CD4-positive, alpha-beta T cell treated with Interferon alpha-2 for 1 hour (primary cell): ENCODE measurements around the gene EID2.

ENCODE experiments used
- DNase-seq, 2 donors: peaks; one replicate each; pipeline ENCODE4 v3.0.0-alpha.2; 2020 to 2022

The EID2 gene

GRCh38 chr19:39500543-39500942 is 39.4 kb downstream of the EID2 start:
- DNase-seq = no peak

- DNase-seq = no peak
These were observed 40.0 kb downstream of the EID2 start for GRCh38 chr19:39499932-39500331.

DNA sequence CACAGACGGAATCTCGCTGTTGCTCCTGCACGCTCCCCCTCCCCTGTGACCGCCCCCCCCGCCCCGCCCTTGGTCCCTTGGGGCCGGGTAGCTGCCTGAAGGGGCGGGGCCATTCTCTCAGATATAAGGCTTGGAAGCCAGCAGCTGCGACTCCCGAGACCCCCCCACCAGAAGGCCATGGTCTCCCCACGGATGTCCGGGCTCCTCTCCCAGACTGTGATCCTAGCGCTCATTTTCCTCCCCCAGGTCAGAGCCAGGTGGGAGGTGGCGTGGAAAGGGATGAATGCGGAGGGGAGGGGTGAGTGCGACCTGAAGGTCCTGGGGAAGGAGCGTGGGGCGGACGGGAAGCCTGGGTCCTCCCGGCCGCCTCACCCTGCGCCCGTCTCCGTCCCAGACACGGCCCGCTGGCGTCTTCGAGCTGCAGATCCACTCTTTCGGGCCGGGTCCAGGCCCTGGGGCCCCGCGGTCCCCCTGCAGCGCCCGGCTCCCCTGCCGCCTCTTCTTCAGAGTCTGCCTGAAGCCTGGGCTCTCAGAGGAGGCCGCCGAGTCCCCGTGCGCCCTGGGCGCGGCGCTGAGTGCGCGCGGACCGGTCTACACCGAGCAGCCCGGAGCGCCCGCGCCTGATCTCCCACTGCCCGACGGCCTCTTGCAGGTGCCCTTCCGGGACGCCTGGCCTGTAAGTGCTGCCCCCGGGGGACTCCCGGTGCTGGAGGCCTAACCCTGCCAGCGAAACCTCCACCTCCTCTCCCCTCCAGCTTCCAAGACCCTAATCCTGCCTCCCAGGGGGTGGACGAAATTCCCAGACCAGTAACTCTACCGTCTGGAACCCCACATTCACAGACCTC is 40.9 kb downstream of the EID2 start, which contains the start of gene DLL3:
DLL3 (plus strand) TSS at position 150 of the 845 bp plus-strand sequence; CDS start at position 178, 28 bp downstream.
- DNase-seq = peak in 1 of 2 donors; percentile 7

GRCh38 chr19:39497996-39498797 is 41.8 kb downstream of the EID2 start:
- DNase-seq = peak in 1 of 2 donors; percentile 9

GRCh38 chr19:39497701-39497995 is 42.3 kb downstream of the EID2 start:
- DNase-seq = no peak

DNA sequence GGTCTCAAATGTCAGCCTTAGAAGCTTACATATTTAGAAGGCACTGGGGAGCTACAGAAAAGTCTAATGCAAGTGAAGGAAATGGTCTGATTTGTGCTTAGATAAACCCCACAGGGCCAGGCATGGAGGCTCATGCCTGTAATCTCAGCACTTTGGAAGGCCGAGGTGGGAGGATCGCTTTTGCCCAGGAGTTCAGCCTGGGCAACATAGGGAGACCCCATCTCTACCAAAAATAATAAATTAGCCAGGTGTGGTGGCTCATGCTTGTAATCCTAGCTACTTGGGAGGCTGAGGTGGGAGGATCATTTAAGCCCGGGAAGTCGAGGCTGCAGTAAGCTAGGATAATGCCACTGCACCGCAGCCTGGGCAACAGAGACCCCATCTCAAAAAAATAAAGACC is 43.9 kb downstream of the EID2 start:
- DNase-seq = no peak

GRCh38 chr19:39494661-39495060 is 45.3 kb downstream of the EID2 start:
- no peak for DNase-seq

DNA sequence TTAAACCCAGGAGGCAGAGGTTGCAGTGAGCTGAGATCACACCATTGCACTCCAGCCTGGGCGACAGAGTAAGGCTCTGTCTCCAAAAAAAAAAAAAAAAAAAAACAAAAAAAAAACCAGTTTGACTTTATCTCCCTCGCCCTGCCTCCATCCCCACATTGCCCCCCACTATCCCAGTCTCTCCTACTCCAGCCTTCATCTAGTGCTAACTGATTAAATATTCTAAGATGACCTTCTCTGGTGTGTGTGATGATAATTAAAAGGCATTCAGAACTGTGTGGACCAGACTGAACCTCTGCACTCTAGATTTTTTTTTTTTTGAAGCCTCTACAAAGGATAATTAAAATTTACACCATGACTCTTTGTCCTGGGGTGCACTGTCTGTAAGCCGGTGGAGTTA is 47.2 kb downstream of the EID2 start:
- no peak for DNase-seq

GRCh38 chr19:39492225-39492624 is 47.7 kb downstream of the EID2 start:
- DNase-seq = no peak

DNA sequence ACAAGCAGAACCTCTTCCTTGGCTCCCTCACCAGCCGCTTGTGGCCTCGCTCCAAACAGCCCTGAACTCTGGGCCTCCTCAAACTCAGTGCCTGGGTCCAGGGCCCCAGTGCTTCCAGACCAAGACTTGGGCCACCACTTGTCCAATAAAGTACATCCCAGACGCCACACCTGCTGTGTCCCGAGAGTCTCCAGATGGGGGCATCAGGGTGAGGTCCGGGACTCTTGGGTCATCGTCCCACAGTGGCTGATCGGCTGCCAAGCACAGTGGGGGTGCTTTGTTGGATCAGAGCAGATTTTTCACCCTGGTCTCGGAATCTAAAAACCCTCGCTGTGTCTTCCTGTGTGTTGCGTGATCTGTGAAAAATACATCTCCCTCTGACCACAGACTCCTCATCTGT is 50.2 kb downstream of the EID2 start:
- DNase-seq = no peak
